Loucy (cell line): ENCODE data around the gene TMEM135.

Source experiments
- CTCF ChIP-seq: fragments of 200-600 bp; sonication (generic); conservative IDR thresholded peaks from 2 replicates; pipeline ENCODE4 v1.5.1; 2014; ENCODE audit warnings: mild to moderate bottlenecking, antibody characterized with exemption, low read length
- EZH2phosphoT487 ChIP-seq: fragments of 200-600 bp; IDR thresholded peaks from 2 replicates; pipeline ENCODE4 v1.6.1; 2018; ENCODE audit warnings: antibody characterized with exemption, mild to moderate bottlenecking, moderate library complexity, borderline replicate concordance

GRCh38 chr11:87306262-87306851 lies 268.6 kb downstream of the TMEM135 start:
- TF ChIP-seq CTCF = no peak
- no peak for TF ChIP-seq EZH2phosphoT487
